HCT116 (cell line): ENCODE data around the gene TMA7B. TPM values are rescaled to one million over a fixed set of nuclear protein-coding genes. Genes with fewer than 3 reads are reported as not detected.

Experiments used
- ATAC-seq: fragments of 200-7000 bp; cut with Tn5 transposase; 2 replicates; pipeline ENCODE4 v1.9.1; 2020; ENCODE audit warnings: mild to moderate bottlenecking, moderate library complexity
- BruUV-seq: library from RNA; stranded (reverse); fragments of 400-500 nt; replicated peaks from 2 replicates; lab custom pipeline; 2021; lab: Mats Ljungman, UMichigan
- CTCF ChIA-PET: fragments of 300-600 bp; sonication (Branson Sonifier 250); formaldehyde crosslinking; loops from one replicate; lab custom pipeline; 2021; ENCODE audit warnings: antibody characterized with exemption; lab: Charles Lee
- POLR2A ChIA-PET: fragments of 300-600, 350-600 bp; sonication (Branson Sonifier 250); formaldehyde crosslinking; loops from one replicate; lab custom pipeline; 2021; ENCODE audit warnings: antibody characterized with exemption; lab: Charles Lee
- RAD21 ChIA-PET, 2 experiments: fragments of 300-600 bp; sonication (Branson Sonifier 250); formaldehyde crosslinking; loops; one replicate each; lab custom pipeline; 2023; ENCODE audit warnings: low total read pairs in 2 of 2; ENCODE audit not compliant: uncharacterized antibody in 2 of 2, unreplicated experiment in 2 of 2, low non-redundant PET in 1 of 2; lab: Charles Lee
- DNase-seq: peaks from one replicate; pipeline ENCODE4 v3.0.0-alpha.2; 2010; ENCODE audit warnings: low read depth, low spot score
- H2AFZ ChIP-seq: fragments of 200-600 bp; shearing (Covaris generic), sonication (generic); 2 replicates; pipeline ENCODE4 v1.6.1; 2017; ENCODE audit warnings: low read depth, mixed run types, mixed read lengths, antibody characterized with exemption, low read length; ENCODE audit not compliant: poor library complexity, severe bottlenecking
- H3K27ac ChIP-seq: 2 replicates; pipeline ENCODE4 v1.5.1; 2012; ENCODE audit warnings: low read depth, low read length
- H3K27me3 ChIP-seq: fragments of 200-600 bp; sonication (generic); 2 replicates; pipeline ENCODE4 v1.6.1; 2016; ENCODE audit warnings: mixed run types, low read length, mixed read lengths; ENCODE audit not compliant: insufficient read depth
- H3K36me3 ChIP-seq, 2 experiments: fragments of 200-500 bp in 1 of 2; fragments of 200-600 bp in 1 of 2; sonication (Bioruptor generic) in 1 of 2; sonication (generic) in 1 of 2; 2 replicates each; pipeline versions ENCODE4 v1.5.1 to v1.6.1; 2014 to 2016; ENCODE audit warnings: low read length in 2 of 2, inconsistent platforms in 1 of 2, mixed read lengths in 1 of 2, mixed run types in 1 of 2; ENCODE audit not compliant: insufficient read depth in 2 of 2, control insufficient read depth in 1 of 2
- H3K4me1 ChIP-seq, 2 experiments: fragments of 200-600 bp in 1 of 2; sonication (generic) in 1 of 2; 2 replicates each; pipeline versions ENCODE4 v1.5.1 to v1.6.1; 2012 to 2017; ENCODE audit warnings: low read length in 2 of 2, inconsistent platforms in 1 of 2, mild to moderate bottlenecking in 1 of 2, mixed read lengths in 1 of 2, mixed run types in 1 of 2, moderate library complexity in 1 of 2; ENCODE audit not compliant: insufficient read depth in 2 of 2, control insufficient read depth in 1 of 2
- H3K4me2 ChIP-seq: fragments of 200-600 bp; sonication (generic); 2 replicates; pipeline ENCODE4 v1.6.1; 2017; ENCODE audit warnings: mixed run types, low read length, mixed read lengths
- H3K4me3 ChIP-seq, 2 experiments: fragments of 200-600 bp in 1 of 2; sonication (generic) in 1 of 2; replicated peaks in 1 of 2; 2 replicates each; pipeline ENCODE4 v1.5.1; 2011 to 2016; ENCODE audit warnings: low read length in 2 of 2, control low read depth in 1 of 2, low read depth in 1 of 2, mild to moderate bottlenecking in 1 of 2, mixed read lengths in 1 of 2, mixed run types in 1 of 2
- H3K79me2 ChIP-seq: fragments of 200-600 bp; sonication (generic); 2 replicates; pipeline ENCODE4 v1.6.1; 2017; ENCODE audit warnings: mild to moderate bottlenecking, mixed run types, low read length, moderate library complexity, mixed read lengths; ENCODE audit not compliant: insufficient read depth
- H3K9ac ChIP-seq: fragments of 200-600 bp; sonication (generic); 2 replicates; pipeline ENCODE4 v1.6.1; 2016; ENCODE audit warnings: low read length, mixed read lengths
- H3K9me2 ChIP-seq: fragments of 200-600 bp; sonication (generic), shearing (Covaris generic); 2 replicates; pipeline ENCODE4 v1.6.1; 2017; ENCODE audit warnings: mixed run types, mild to moderate bottlenecking, moderate library complexity; ENCODE audit not compliant: insufficient read depth
- H3K9me3 ChIP-seq, 2 experiments: fragments of 200-500 bp in 1 of 2; fragments of 200-600 bp in 1 of 2; sonication (Bioruptor generic) in 1 of 2; sonication (generic) in 1 of 2; 2 replicates each; pipeline ENCODE4 v1.6.1; 2014 to 2017; ENCODE audit warnings: low read length in 2 of 2, mixed read lengths in 2 of 2, inconsistent platforms in 1 of 2, low read depth in 1 of 2, mild to moderate bottlenecking in 1 of 2, mixed run types in 1 of 2, moderate library complexity in 1 of 2; ENCODE audit not compliant: control insufficient read depth in 1 of 2, insufficient read depth in 1 of 2
- H4K20me1 ChIP-seq: fragments of 200-600 bp; sonication (generic), shearing (Covaris generic); 2 replicates; pipeline ENCODE4 v1.6.1; 2017; ENCODE audit warnings: mixed run types, mild to moderate bottlenecking, moderate library complexity; ENCODE audit not compliant: insufficient read depth
- ATF3 ChIP-seq: IDR thresholded peaks from 2 replicates; pipeline ENCODE4 v1.6.1; 2012
- EGR1 ChIP-seq: IDR thresholded peaks from 2 replicates; pipeline ENCODE4 v1.6.1; 2012; ENCODE audit warnings: low read depth
- ELF1 ChIP-seq: IDR thresholded peaks from 2 replicates; pipeline ENCODE4 v1.6.1; 2012; ENCODE audit warnings: low read depth, borderline replicate concordance
- EZH2phosphoT487 ChIP-seq: fragments of 200-600 bp; IDR thresholded peaks from 2 replicates; pipeline ENCODE4 v1.6.1; 2018; ENCODE audit warnings: antibody characterized with exemption, borderline replicate concordance
- JUND ChIP-seq: IDR thresholded peaks from 2 replicates; pipeline ENCODE4 v1.6.1; 2012
- RAD21 ChIP-seq: IDR thresholded peaks from 2 replicates; pipeline ENCODE4 v1.6.1; 2012; ENCODE audit warnings: low read depth, mild to moderate bottlenecking
- SIN3A ChIP-seq: IDR thresholded peaks from 2 replicates; pipeline ENCODE4 v1.6.1; 2012; ENCODE audit warnings: low read depth
- SP1 ChIP-seq: IDR thresholded peaks from 2 replicates; pipeline ENCODE4 v1.6.1; 2012; ENCODE audit warnings: low read depth
- SRF ChIP-seq: IDR thresholded peaks from 2 replicates; pipeline ENCODE4 v1.6.1; 2012; ENCODE audit warnings: low read depth
- ZFX ChIP-seq: fragments of 450-650 bp; IDR thresholded peaks from 2 replicates; pipeline ENCODE4 v1.6.1; 2017
- intact Hi-C: fragments of 100-400 bp; cut with micrococcal nuclease; formaldehyde crosslinking; loops from 2 replicates; pipeline ENCODE4 v1.10.0; 2022
- total RNA-seq: library from RNA; stranded (reverse); gene quantifications from one replicate; pipeline ENCODE4 v1.2.1, GENCODE V29; 2021; ENCODE audit not compliant: unreplicated experiment

Gene TMA7B
- total RNA-seq, 1 experiment from 2014 or later = not detected

GRCh38 chr22:40001106-40001505, 40.9 kb downstream of the TMA7B start:
- no peak for TF ChIP-seq ATF3
- no peak for TF ChIP-seq SIN3A
- no peak for TF ChIP-seq EGR1
- no peak for TF ChIP-seq SP1
- no peak for TF ChIP-seq EZH2phosphoT487
- TF ChIP-seq ELF1 = no peak
- TF ChIP-seq RAD21 = no peak
- no peak for TF ChIP-seq JUND
- Histone ChIP-seq H3K4me1 (peaks cover 21 to 30% of the 10 kb centered on the region in 2 experiments), H3K79me2 (peaks cover 81% of the 10 kb centered on the region), H3K36me3 (peaks cover 6% of the 10 kb centered on the region in 2 experiments; a peak in 2 of 4 replicates), H3K4me3 (no peak overlapping the region), H3K27me3 (no peaks in the 10 kb centered on the region), H3K9ac (no peak overlapping the region), H3K9me2 (no peaks in the 10 kb centered on the region), H3K4me2 (no peak overlapping the region), H4K20me1 (no peaks in the 10 kb centered on the region), H3K27ac (no peak overlapping the region), H3K9me3 (no peaks in the 10 kb centered on the region), H2AFZ (no peak overlapping the region)
- POLR2A ChIA-PET = no interaction called here
- ATAC-seq (no peak), DNase-seq (no peak)
- no TSS peak for BruUV-seq
- intact Hi-C loops = no loop called here
- RAD21 ChIA-PET = no interaction called here
- CTCF ChIA-PET = no interaction called here

- no peaks in the 10 kb centered on the region for H3K9me3 ChIP-seq
- RAD21 ChIA-PET = no interaction called here
- peaks cover 74% of the 10 kb centered on the region for H3K79me2 ChIP-seq
- no peaks in the 10 kb centered on the region for H3K27me3 ChIP-seq
- no peak overlapping the region for H2AFZ ChIP-seq
- H3K4me3 ChIP-seq = no peak overlapping the region
- peaks cover 14 to 21% of the 10 kb centered on the region in 2 experiments; a peak in 3 of 4 replicates for H3K4me1 ChIP-seq
- H3K9ac ChIP-seq = no peak overlapping the region
- POLR2A ChIA-PET = no interaction called here
- DNase-seq = no peak
- intact Hi-C loops = no loop called here
- H3K27ac ChIP-seq = no peak overlapping the region
- TF ChIP-seq ZFX (no peak), EZH2phosphoT487 (no peak), SRF (no peak)
- CTCF ChIA-PET = no interaction called here
- no peaks in the 10 kb centered on the region for H4K20me1 ChIP-seq
- H3K9me2 ChIP-seq = no peaks in the 10 kb centered on the region
- H3K36me3 ChIP-seq = peaks cover 6% of the 10 kb centered on the region in 2 experiments; a peak in 2 of 4 replicates
- no TSS peak for BruUV-seq
- H3K4me2 ChIP-seq = no peak overlapping the region
- ATAC-seq = no peak
These were observed 41.8 kb downstream of the TMA7B start for GRCh38 chr22:40001800-40002577.
